A549 (cell line): Measurements from ENCODE around the gene TRIM24. TPM values are rescaled to one million over a fixed set of nuclear protein-coding genes. Genes with fewer than 3 reads are reported as not detected.

Source experiments
- ATAC-seq, 2 experiments: fragments of 200-7000 bp in 1 of 2; fragments of >200 bp in 1 of 2; cut with Nextera tagmentation in 1 of 2; cut with Tn5 transposase in 1 of 2; 3 replicates each; pipeline versions ENCODE4 v1.8.0 to v1.9.1; 2018 to 2020; ENCODE audit warnings: mild to moderate bottlenecking in 1 of 2, moderate library complexity in 1 of 2
- CTCF ChIA-PET: fragments of 300-600 bp; sonication (Branson Sonifier 250); formaldehyde crosslinking; extraction: SDS; loops from one replicate; lab custom pipeline; 2021; ENCODE audit warnings: antibody characterized with exemption, inconsistent platforms; lab: Yijun Ruan, JAX
- POLR2A ChIA-PET: fragments of 350-600 bp; formaldehyde crosslinking; extraction: SDS; loops from one replicate; lab custom pipeline; 2021; ENCODE audit warnings: antibody characterized with exemption, inconsistent platforms; lab: Yijun Ruan, JAX
- DNase-seq, 2 experiments: peaks; one replicate each; pipeline versions ENCODE4 v3.0.0 to v3.0.0-alpha.2; 2011 to 2016; ENCODE audit warnings: low read depth in 1 of 2, low spot score in 1 of 2
- FAIRE-seq: peaks from 2 replicates; lab custom pipeline; 2011; peaks lifted over from hg19 to GRCh38; lab: Jason Lieb, UNC
- H3K27ac ChIP-seq, 2 experiments: fragments of >200 bp; sonication (Bioruptor Twin); formaldehyde crosslinking; 3 replicates each; pipeline ENCODE4 v1.5.1; 2016 to 2017
- H3K4me1 ChIP-seq: fragments of >200 bp; sonication (Bioruptor Twin); formaldehyde crosslinking; 3 replicates; pipeline ENCODE4 v1.6.1; 2016
- H3K4me2 ChIP-seq: fragments of >200 bp; sonication (Bioruptor Twin); formaldehyde crosslinking; 3 replicates; pipeline ENCODE4 v1.6.1; 2016
- H3K4me3 ChIP-seq: fragments of >200 bp; sonication (Bioruptor Twin); formaldehyde crosslinking; 3 replicates; pipeline ENCODE4 v1.5.1; 2016
- H3K9me3 ChIP-seq: fragments of >200 bp; sonication (Bioruptor Twin); formaldehyde crosslinking; 3 replicates; pipeline ENCODE4 v1.6.1; 2016
- CBX2 ChIP-seq: fragments of 200-600 bp; sonication (generic); IDR thresholded peaks from 2 replicates; pipeline ENCODE4 v1.6.1; 2016; ENCODE audit warnings: low read depth, mild to moderate bottlenecking, borderline replicate concordance
- CBX8 ChIP-seq: fragments of 200-600 bp; sonication (generic); IDR thresholded peaks from 2 replicates; pipeline ENCODE4 v1.6.1; 2016
- CEBPB ChIP-seq, 2 experiments: fragments of >200 bp in 1 of 2; sonication (Bioruptor Twin) in 1 of 2; formaldehyde crosslinking in 1 of 2; IDR thresholded peaks; 2 replicates each; pipeline ENCODE4 v1.6.1; 2012 to 2016
- CTCF ChIP-seq: fragments of >200 bp; sonication (Bioruptor Twin); formaldehyde crosslinking; IDR thresholded peaks from 3 replicates; pipeline ENCODE4 v1.5.1; 2016
- EHMT2 ChIP-seq: fragments of 200-600 bp; sonication (generic); IDR thresholded peaks from 2 replicates; pipeline ENCODE4 v1.6.1; 2016; ENCODE audit warnings: antibody characterized with exemption, low read depth, mild to moderate bottlenecking, moderate library complexity
- FOSB ChIP-seq: fragments of 250-450 bp; sonication (Bioruptor Pico); IDR thresholded peaks from 2 replicates; pipeline ENCODE4 v1.5.0; 2020; ENCODE audit warnings: mild to moderate bottlenecking, moderate library complexity
- FOXS1 ChIP-seq: fragments of 250-450 bp; sonication (Bioruptor Pico); IDR thresholded peaks from 2 replicates; pipeline ENCODE4 v1.5.0; 2020; ENCODE audit warnings: mild to moderate bottlenecking, moderate library complexity
- HMGXB4 ChIP-seq: fragments of 250-450 bp; sonication (Bioruptor Pico); IDR thresholded peaks from 2 replicates; pipeline ENCODE4 v1.5.0; 2021; ENCODE audit warnings: mild to moderate bottlenecking, moderate library complexity, borderline replicate concordance
- HOXB13 ChIP-seq: fragments of 250-450 bp; sonication (Bioruptor Pico); IDR thresholded peaks from 2 replicates; pipeline ENCODE4 v1.5.0; 2020; ENCODE audit warnings: low read depth, mild to moderate bottlenecking, moderate library complexity
- HOXB5 ChIP-seq: fragments of 250-450 bp; sonication (Bioruptor Pico); IDR thresholded peaks from 2 replicates; pipeline ENCODE4 v1.5.0; 2020; ENCODE audit warnings: mild to moderate bottlenecking, moderate library complexity
- KDM1A ChIP-seq: fragments of 200-600 bp; sonication (generic); IDR thresholded peaks from 2 replicates; pipeline ENCODE4 v1.6.1; 2016; ENCODE audit warnings: low read depth, mild to moderate bottlenecking
- MAFK ChIP-seq: fragments of 450-650 bp; IDR thresholded peaks from 2 replicates; pipeline ENCODE4 v1.6.1; 2014; ENCODE audit not compliant: partially characterized antibody
- NFE2L2 ChIP-seq: fragments of 150-350 bp; conservative IDR thresholded peaks from 2 replicates; pipeline ENCODE4 v1.6.1; 2014; ENCODE audit warnings: low read length
- NR3C1 ChIP-seq: fragments of >200 bp; sonication (Bioruptor Twin); formaldehyde crosslinking; IDR thresholded peaks from 3 replicates; pipeline ENCODE4 v1.6.1; 2017
- POLR2A ChIP-seq: IDR thresholded peaks from 2 replicates; pipeline ENCODE4 v1.6.1; 2012; ENCODE audit warnings: mild to moderate bottlenecking, low read length
- RAD21 ChIP-seq, 2 experiments: fragments of >200 bp in 1 of 2; sonication (Bioruptor Twin) in 1 of 2; formaldehyde crosslinking in 1 of 2; IDR thresholded peaks in 1 of 2; conservative IDR thresholded peaks in 1 of 2; 2 replicates in 1 of 2; 3 replicates in 1 of 2; pipeline ENCODE4 v1.6.1; 2012 to 2018; ENCODE audit warnings: inconsistent platforms in 1 of 2
- REST ChIP-seq: fragments of 200-600 bp; sonication (generic); IDR thresholded peaks from 2 replicates; pipeline ENCODE4 v1.6.1; 2016; ENCODE audit warnings: antibody characterized with exemption, mild to moderate bottlenecking, moderate library complexity
- RNF2 ChIP-seq: fragments of 200-600 bp; sonication (generic); IDR thresholded peaks from 2 replicates; pipeline ENCODE4 v1.6.1; 2016; ENCODE audit warnings: low read depth, mild to moderate bottlenecking, antibody characterized with exemption, moderate library complexity, borderline replicate concordance
- TP53 ChIP-seq: fragments of 250-450 bp; sonication (Bioruptor Pico); IDR thresholded peaks from 2 replicates; pipeline ENCODE4 v1.5.0; 2021; ENCODE audit warnings: mild to moderate bottlenecking, moderate library complexity
- ZNF302 ChIP-seq: fragments of 250-450 bp; sonication (Bioruptor Pico); IDR thresholded peaks from 2 replicates; pipeline ENCODE4 v1.9.0; 2021; ENCODE audit warnings: inconsistent platforms, mild to moderate bottlenecking, moderate library complexity
- ZSCAN20 ChIP-seq: fragments of 250-450 bp; sonication (Bioruptor Pico); IDR thresholded peaks from 2 replicates; pipeline ENCODE4 v1.8.0; 2022; ENCODE audit warnings: mild to moderate bottlenecking, moderate library complexity
- WGBS: methylation state at CpG from one replicate; pipeline ENCODE4 v1.1.6; 2017; ENCODE audit errors: missing lambda C conversion rate; 5-methylcytosine and 5-hydroxymethylcytosine counted together
- polyA plus RNA-seq, 4 experiments: library from polyadenylated mRNA; depleted of rRNA in 3 of 4; stranded (reverse); fragments of >200 nt; fragmentation: RNase III in 1 of 4; extraction: RNeasy Plus Mini Kit Qiagen cat#74134 plus additional on column Dnase treatment in 1 of 4; gene quantifications; 2 replicates in 3 of 4; 3 replicates in 1 of 4; pipeline ENCODE4 v1.2.3, GENCODE V29; 2011 to 2017

The TRIM24 gene
- polyA plus RNA-seq, 2 of the 4 experiments (the other 2 are of a cell fraction): 8.3 to 11.6 TPM

- no peak for TF ChIP-seq HMGXB4 (CRISPR knock-in tag)
- no peak for TF ChIP-seq EHMT2
- TF ChIP-seq CEBPB (IDR thresholded peaks at IDR 0.05): no peak
- no peak for TF ChIP-seq RAD21 (conservative IDR thresholded peaks at IDR 0.05 in 1 of 2, IDR thresholded peaks at IDR 0.05 in 1 of 2)
- TF ChIP-seq ZSCAN20 (CRISPR knock-in tag): no peak
- TF ChIP-seq NFE2L2: no peak
- no peak for TF ChIP-seq HOXB5 (CRISPR knock-in tag)
- no peak for TF ChIP-seq NR3C1
These were observed 31.7 kb downstream of the TRIM24 start (continued) for GRCh38 chr7:138491612-138492386.

DNA sequence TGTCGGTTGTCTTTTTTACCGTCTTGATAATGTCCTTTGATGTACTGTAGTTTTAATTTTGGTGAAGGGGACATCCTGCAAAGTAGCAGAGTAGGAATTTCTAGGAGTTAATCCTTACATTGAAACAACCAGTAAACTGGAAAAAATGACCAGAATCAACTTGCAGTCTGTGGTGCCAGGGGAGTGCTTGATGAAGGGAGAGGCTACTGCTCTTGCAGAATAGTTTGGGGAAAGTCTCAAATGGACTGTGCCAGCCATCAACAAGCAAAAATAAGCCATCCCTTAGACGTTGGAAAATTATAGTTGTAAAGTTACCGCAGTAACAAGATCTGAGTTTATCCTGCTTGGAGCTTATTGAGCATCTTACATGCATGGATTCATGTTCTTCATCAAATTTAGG is 32.4 kb downstream of the TRIM24 start:
- no peak for FAIRE-seq
- ChIA-PET CTCF (interaction anchor here (1.4 kb wide), 1 partner anchor 247 kb away, joined by 3 read pairs; no protein-coding TSS in a partner anchor), POLR2A (no interaction called here)
- Histone ChIP-seq H3K9me3 (no peaks in the 10 kb centered on the region), H3K4me3 (no peak overlapping the region), H3K4me2 (no peak overlapping the region), H3K27ac (no peak overlapping the region), H3K4me1 (no peaks in the 10 kb centered on the region)
- TF ChIP-seq POLR2A (no peak), FOXS1 (CRISPR knock-in tag) (no peak), HOXB13 (CRISPR knock-in tag) (no peak), CTCF (no peak), CBX8 (no peak)
- no peak for DNase-seq
- 84% methylated on average over 4 of the region's 4 CpGs for WGBS
- ATAC-seq: no peak

DNA sequence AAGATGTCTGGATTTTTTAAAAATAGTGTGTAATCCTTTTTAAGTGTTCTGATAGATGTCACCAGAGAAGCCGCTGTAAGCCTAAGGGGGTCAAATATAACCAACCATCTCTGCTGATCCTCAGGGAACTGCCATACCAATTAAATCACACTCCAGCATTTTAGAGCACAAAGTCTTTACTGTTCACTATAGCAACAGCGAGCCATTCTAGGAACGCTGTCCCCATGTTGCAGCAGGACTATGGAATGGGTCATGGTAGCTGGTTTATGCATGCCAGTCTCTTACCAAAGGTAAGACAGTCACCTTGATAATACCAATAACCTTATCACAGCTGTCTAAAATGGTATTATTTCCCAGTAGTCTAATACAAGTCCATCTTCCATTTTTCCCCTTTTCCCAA is 33.5 kb downstream of the TRIM24 start:
- TF ChIP-seq CBX2: no peak
- no peak for TF ChIP-seq CEBPB (IDR thresholded peaks at IDR 0.05)
- no peak for TF ChIP-seq RNF2
- no peak for TF ChIP-seq NFE2L2
- no peak for TF ChIP-seq MAFK
- TF ChIP-seq KDM1A: no peak
- no peak for TF ChIP-seq REST
- TF ChIP-seq ZNF302 (CRISPR knock-in tag): no peak
- no peak for TF ChIP-seq FOSB
- no peak for TF ChIP-seq TP53
- H3K9me3 ChIP-seq: no peaks in the 10 kb centered on the region
- WGBS: 93% methylated on average over 3 of the region's 3 CpGs
- FAIRE-seq (no peak), ATAC-seq (no peak), DNase-seq (no peak)
- no peak overlapping the region for H3K27ac ChIP-seq
- CTCF ChIA-PET: interaction anchor here (1.4 kb wide), 1 partner anchor 245 kb away, joined by 3 read pairs; no protein-coding TSS in a partner anchor
- H3K4me1 ChIP-seq: no peaks in the 10 kb centered on the region
- H3K4me2 ChIP-seq: no peak overlapping the region
- no peak overlapping the region for H3K4me3 ChIP-seq
- POLR2A ChIA-PET: no interaction called here
